Keratinocyte (primary cell): ENCODE results near the gene SEC16A. TPM values are rescaled to one million over a fixed set of nuclear protein-coding genes. Genes with fewer than 3 reads are reported as not detected.

Experiments
- DNase-seq: peaks from one replicate; pipeline ENCODE4 v3.0.0-alpha.2; 2011; ENCODE audit warnings: low read depth, missing footprints, low spot score
- FAIRE-seq: peaks from 2 replicates; lab custom pipeline; 2011; peaks lifted over from hg19 to GRCh38; lab: Jason Lieb, UNC
- H2AFZ ChIP-seq: 2 replicates; pipeline ENCODE4 v1.6.0; 2012; ENCODE audit warnings: low read length, control low read depth, inconsistent platforms; ENCODE audit not compliant: control insufficient read depth
- H3K27ac ChIP-seq: 2 replicates; pipeline ENCODE4 v1.5.1; 2011; ENCODE audit warnings: low read length; ENCODE audit not compliant: control insufficient read depth, insufficient read depth
- H3K27me3 ChIP-seq: 3 replicates; pipeline ENCODE4 v1.6.0; 2011; ENCODE audit warnings: low read length; ENCODE audit not compliant: control insufficient read depth, insufficient read depth; ENCODE audit errors: extremely low read depth
- H3K36me3 ChIP-seq, 2 experiments: 2 replicates in 1 of 2; 3 replicates in 1 of 2; pipeline ENCODE4 v1.5.1; 2011; ENCODE audit warnings: low read length in 2 of 2, mild to moderate bottlenecking in 1 of 2; ENCODE audit not compliant: control insufficient read depth in 2 of 2, insufficient read depth in 2 of 2; ENCODE audit errors: extremely low read depth in 1 of 2
- H3K4me1 ChIP-seq: 3 replicates; pipeline ENCODE4 v1.5.1; 2011; ENCODE audit warnings: low read length; ENCODE audit not compliant: control insufficient read depth, insufficient read depth; ENCODE audit errors: extremely low read depth
- H3K4me2 ChIP-seq: 3 replicates; pipeline ENCODE4 v1.6.0; 2011; ENCODE audit warnings: low read depth, low read length; ENCODE audit not compliant: control insufficient read depth, insufficient read depth; ENCODE audit errors: extremely low read depth
- H3K4me3 ChIP-seq, 3 experiments: fragments of 200-600 bp in 1 of 3; sonication (generic) in 1 of 3; 2 replicates in 2 of 3; 3 replicates in 1 of 3; pipeline ENCODE4 v1.5.1; 2011 to 2016; ENCODE audit warnings: low read length in 3 of 3, mild to moderate bottlenecking in 3 of 3, control low read depth in 2 of 3, inconsistent platforms in 1 of 3, low read depth in 1 of 3, mixed read lengths in 1 of 3, mixed run types in 1 of 3, moderate library complexity in 1 of 3; ENCODE audit not compliant: control insufficient read depth in 2 of 3, insufficient read depth in 2 of 3; ENCODE audit errors: extremely low read depth in 1 of 3
- H3K79me2 ChIP-seq: 2 replicates; pipeline ENCODE4 v1.6.0; 2012; ENCODE audit warnings: low read length; ENCODE audit not compliant: control insufficient read depth, insufficient read depth
- H3K9ac ChIP-seq: 3 replicates; pipeline ENCODE4 v1.6.0; 2011; ENCODE audit warnings: low read length; ENCODE audit not compliant: control insufficient read depth, insufficient read depth; ENCODE audit errors: extremely low read depth
- H3K9me1 ChIP-seq: 3 replicates; pipeline ENCODE4 v1.6.0; 2011; ENCODE audit warnings: low read length; ENCODE audit not compliant: control insufficient read depth, insufficient read depth; ENCODE audit errors: extremely low read depth
- H3K9me3 ChIP-seq: 2 replicates; pipeline ENCODE4 v1.5.1; 2012; ENCODE audit warnings: low read depth, low read length; ENCODE audit not compliant: control insufficient read depth
- H4K20me1 ChIP-seq: 3 replicates; pipeline ENCODE4 v1.6.0; 2011; ENCODE audit warnings: low read length; ENCODE audit not compliant: control insufficient read depth, insufficient read depth; ENCODE audit errors: extremely low read depth
- EZH2 ChIP-seq: IDR thresholded peaks from one replicate; pipeline ENCODE4 v1.6.1; 2012; ENCODE audit warnings: inconsistent platforms, mild to moderate bottlenecking, low read length, moderate library complexity
- dilution Hi-C: fragments of 300-500 bp; cut with MboI; formaldehyde crosslinking; loops from one replicate; pipeline ENCODE4 v1.7.0; 2020; ENCODE audit warnings: low sequenced_read_pairs; ENCODE audit not compliant: extremely low pct_ligation_motif_present
- polyA plus RNA-seq, 5 experiments: library from polyadenylated mRNA; depleted of rRNA in 3 of 5; stranded (reverse) in 3 of 5; stranded (forward) in 1 of 5; unstranded in 1 of 5; fragments of >200 nt; gene quantifications; 1 replicate in 1 of 5; 2 replicates in 3 of 5; 3 replicates in 1 of 5; pipeline versions ENCODE4 v1.2.1 to v1.2.3, GENCODE V29; 2011 to 2012; ENCODE audit warnings: missing spikeins in 2 of 5, low read depth in 1 of 5, low replicate concordance in 1 of 5
- TF ChIP-seq, protein P1 (sequence below), 3 experiments: IDR thresholded peaks in 1 of 3; conservative IDR thresholded peaks in 1 of 3; optimal IDR thresholded peaks in 1 of 3; 2 replicates in 2 of 3; 3 replicates in 1 of 3; pipeline versions ENCODE3 to v1.5.1; 2011; ENCODE audit warnings: low read length in 3 of 3, mild to moderate bottlenecking in 3 of 3, moderate library complexity in 2 of 3, control low read depth in 1 of 3, inconsistent platforms in 1 of 3; ENCODE audit not compliant: insufficient read depth in 2 of 3; ENCODE audit errors: extremely low read depth in 1 of 3

Gene SEC16A
- polyA plus RNA-seq, 1 donor (not counting 4 experiments of a cell fraction or from before 2014, with no cell fraction given), result 15.8 TPM

DNA sequence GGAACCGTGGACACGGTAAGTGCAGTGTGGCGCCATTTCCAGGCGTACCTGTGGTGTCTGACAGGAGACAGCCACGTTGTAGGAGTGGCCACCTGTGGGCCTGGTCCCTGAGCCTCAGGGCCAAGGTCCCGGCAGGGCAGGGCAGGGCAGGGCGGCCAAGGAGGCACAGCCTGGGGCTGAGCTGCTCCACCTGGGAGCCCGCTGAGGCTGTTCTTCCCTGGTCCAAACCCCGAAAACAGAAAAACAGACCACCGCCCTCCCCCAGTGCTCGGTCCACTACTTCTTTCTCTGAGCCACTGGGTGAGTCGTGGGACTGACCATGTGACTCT is 63.8 kb downstream of the SEC16A start:
- Histone ChIP-seq H4K20me1 (no peaks in the 10 kb centered on the region), H3K9me3 (no peaks in the 10 kb centered on the region), H3K36me3 (peaks cover 44 to 56% of the 10 kb centered on the region in 2 experiments), H3K27ac (no peak overlapping the region), H3K27me3 (no peaks in the 10 kb centered on the region), H2AFZ (no peak overlapping the region), H3K9me1 (no peaks in the 10 kb centered on the region), H3K9ac (no peak overlapping the region), H3K4me1 (no peaks in the 10 kb centered on the region), H3K79me2 (peaks cover 4% of the 10 kb centered on the region), H3K4me3 (no peak overlapping the region), H3K4me2 (no peak overlapping the region)
- no peak for TF ChIP-seq EZH2
- TF ChIP-seq, protein P1, sequence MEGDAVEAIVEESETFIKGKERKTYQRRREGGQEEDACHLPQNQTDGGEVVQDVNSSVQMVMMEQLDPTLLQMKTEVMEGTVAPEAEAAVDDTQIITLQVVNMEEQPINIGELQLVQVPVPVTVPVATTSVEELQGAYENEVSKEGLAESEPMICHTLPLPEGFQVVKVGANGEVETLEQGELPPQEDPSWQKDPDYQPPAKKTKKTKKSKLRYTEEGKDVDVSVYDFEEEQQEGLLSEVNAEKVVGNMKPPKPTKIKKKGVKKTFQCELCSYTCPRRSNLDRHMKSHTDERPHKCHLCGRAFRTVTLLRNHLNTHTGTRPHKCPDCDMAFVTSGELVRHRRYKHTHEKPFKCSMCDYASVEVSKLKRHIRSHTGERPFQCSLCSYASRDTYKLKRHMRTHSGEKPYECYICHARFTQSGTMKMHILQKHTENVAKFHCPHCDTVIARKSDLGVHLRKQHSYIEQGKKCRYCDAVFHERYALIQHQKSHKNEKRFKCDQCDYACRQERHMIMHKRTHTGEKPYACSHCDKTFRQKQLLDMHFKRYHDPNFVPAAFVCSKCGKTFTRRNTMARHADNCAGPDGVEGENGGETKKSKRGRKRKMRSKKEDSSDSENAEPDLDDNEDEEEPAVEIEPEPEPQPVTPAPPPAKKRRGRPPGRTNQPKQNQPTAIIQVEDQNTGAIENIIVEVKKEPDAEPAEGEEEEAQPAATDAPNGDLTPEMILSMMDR (optimal IDR thresholded peaks at IDR 0.05 in 1 of 3, IDR thresholded peaks at IDR 0.05 in 1 of 3, conservative IDR thresholded peaks at IDR 0.05 in 1 of 3; ENCODE audit: extremely low read depth in 1 of 3, insufficient read depth in 2 of 3, low read length in 3 of 3), result no peak
- no peak for DNase-seq
- dilution Hi-C loops, result no loop called here
- no peak for FAIRE-seq

DNA sequence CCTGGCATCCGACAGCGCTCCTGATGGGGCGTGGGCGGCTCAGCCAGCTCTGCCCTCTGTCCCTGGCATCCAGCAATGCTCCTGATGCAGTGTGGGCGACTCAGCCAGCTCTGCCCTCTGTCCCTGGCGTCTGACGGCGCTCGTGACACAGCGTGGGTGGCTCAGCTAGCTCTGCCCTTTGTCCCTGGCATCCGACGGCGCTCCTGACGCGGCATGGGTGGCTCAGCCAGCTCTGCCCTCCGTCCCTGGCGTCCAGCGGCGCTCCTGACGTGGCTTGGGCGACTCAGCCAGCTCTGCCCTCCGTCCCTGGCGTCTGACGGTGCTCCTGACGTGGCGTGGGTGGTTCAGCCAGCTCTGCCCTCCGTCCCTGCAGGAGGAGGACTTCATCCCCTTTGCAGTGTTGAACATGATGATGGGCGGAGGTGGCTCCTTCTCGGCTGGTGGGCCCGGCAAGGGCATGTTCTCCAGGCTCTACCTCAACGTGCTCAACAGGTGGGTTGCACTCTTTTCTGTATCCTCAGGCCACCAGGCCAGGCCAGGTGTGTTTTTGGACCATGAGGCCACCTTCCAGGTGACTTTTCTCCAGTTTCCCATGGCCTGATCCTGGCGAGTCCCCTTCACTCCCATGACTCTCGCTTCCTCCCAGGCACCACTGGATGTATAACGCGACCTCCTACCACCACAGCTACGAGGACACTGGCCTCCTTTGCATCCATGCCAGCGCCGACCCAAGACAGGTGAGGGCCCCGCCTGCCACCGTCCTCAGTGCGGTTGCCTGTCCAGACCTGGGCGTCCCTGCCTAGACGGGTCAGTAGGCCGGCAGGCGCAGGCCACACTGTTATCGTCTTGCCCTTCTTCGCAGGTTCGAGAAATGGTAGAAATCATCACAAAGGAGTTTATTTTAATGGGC is 64.4 kb downstream of the SEC16A start:
- DNase-seq, result no peak
- TF ChIP-seq, protein P1 (optimal IDR thresholded peaks at IDR 0.05 in 1 of 3, IDR thresholded peaks at IDR 0.05 in 1 of 3, conservative IDR thresholded peaks at IDR 0.05 in 1 of 3; ENCODE audit: extremely low read depth in 1 of 3, insufficient read depth in 2 of 3, low read length in 3 of 3), result no peak
- no peak for TF ChIP-seq EZH2
- H3K79me2 ChIP-seq, result peaks cover 10% of the 10 kb centered on the region
- peaks cover 48 to 62% of the 10 kb centered on the region in 2 experiments for H3K36me3 ChIP-seq
- dilution Hi-C loops, result no loop called here
- no peak overlapping the region for H3K27ac ChIP-seq
- no peak overlapping the region for H3K4me3 ChIP-seq
- no peaks in the 10 kb centered on the region for H3K4me1 ChIP-seq
- no peaks in the 10 kb centered on the region for H3K9me3 ChIP-seq
- peaks cover 4% of the 10 kb centered on the region for H4K20me1 ChIP-seq
- no peak overlapping the region for H3K9ac ChIP-seq
- H2AFZ ChIP-seq, result no peak overlapping the region
- H3K9me1 ChIP-seq, result no peaks in the 10 kb centered on the region
- H3K27me3 ChIP-seq, result no peaks in the 10 kb centered on the region
- no peak overlapping the region for H3K4me2 ChIP-seq
- FAIRE-seq, result no peak
